Esophagus squamous epithelium (tissue), 5 donors: ENCODE data around the gene EYS. TPM values are rescaled to one million over a fixed set of nuclear protein-coding genes. Genes with fewer than 3 reads are reported as not detected.

Experiments used
- DNase-seq: peaks from one replicate; lab custom pipeline; 2025; lab: John Stamatoyannopoulos, UW
- H3K27ac ChIP-seq, 4 donors: fragments of 200-600 bp; sonication (generic); one replicate each; pipeline ENCODE4 v1.5.1; 2016 to 2019; ENCODE audit warnings: mild to moderate bottlenecking in 1 of 4
- H3K27me3 ChIP-seq, 4 donors: fragments of 200-600 bp; sonication (generic); 1 replicate in 3 of 4; 2 replicates in 1 of 4; pipeline versions ENCODE4 v1.5.1 to v1.6.0; 2017 to 2021; ENCODE audit warnings: antibody characterized with exemption in 1 of 4
- H3K36me3 ChIP-seq, 3 donors: fragments of 200-600 bp; sonication (generic); one replicate each; pipeline ENCODE4 v1.5.1; 2016 to 2019
- H3K4me1 ChIP-seq, 3 donors: fragments of 200-600 bp; sonication (generic); one replicate each; pipeline ENCODE4 v1.5.1; 2017 to 2019
- H3K4me3 ChIP-seq, 4 donors: fragments of 200-600 bp; sonication (generic); 1 replicate in 3 of 4; 2 replicates in 1 of 4; pipeline ENCODE4 v1.5.1; 2016 to 2019; ENCODE audit warnings: mild to moderate bottlenecking in 2 of 4, moderate library complexity in 1 of 4
- H3K9me3 ChIP-seq, 3 donors: fragments of 200-600 bp; sonication (generic); one replicate each; pipeline ENCODE4 v1.5.1; 2016 to 2019
- CTCF ChIP-seq, 6 experiments: fragments of 450-650 bp in 4 of 6; fragments of 200-600 bp in 2 of 6; sonication (generic) in 2 of 6; IDR thresholded peaks; one replicate each; pipeline ENCODE4 v1.5.1; 2016 to 2019; ENCODE audit warnings: antibody characterized with exemption in 6 of 6, mild to moderate bottlenecking in 4 of 6, moderate library complexity in 4 of 6
- POLR2A ChIP-seq, 4 donors: fragments of 450-650 bp; IDR thresholded peaks; one replicate each; pipeline ENCODE4 v1.6.1; 2017; ENCODE audit warnings: antibody characterized with exemption in 4 of 4, mild to moderate bottlenecking in 4 of 4, moderate library complexity in 3 of 4
- WGBS, 2 donors: methylation state at CpG; one replicate each; pipeline ENCODE4 v1.1.5; 2018; 5-methylcytosine and 5-hydroxymethylcytosine counted together
- intact Hi-C: fragments of 100-400 bp; cut with DNase I; formaldehyde crosslinking; loops from one replicate; pipeline ENCODE4 v1.15.0; 2022
- total RNA-seq, 4 donors: library from RNA; depleted of rRNA; stranded (reverse); fragments of >200 nt; gene quantifications; one replicate each; pipeline ENCODE4 v1.1.0, GENCODE V29; 2016
- donor health status: DM: yes; HTN: yes; CAD: no.

EYS gene
- total RNA-seq, 4 donors from 2014 or later: 0.87 TPM; not detected in 3

- TF ChIP-seq CTCF (IDR thresholded peaks at IDR 0.05) (no peak), POLR2A (IDR thresholded peaks at IDR 0.05) (no peak)
- Histone ChIP-seq H3K27me3 (no peaks in the 10 kb centered on the region), H3K27ac (no peak overlapping the region), H3K9me3 (no peaks in the 10 kb centered on the region), H3K36me3 (no peaks in the 10 kb centered on the region), H3K4me3 (no peak overlapping the region), H3K4me1 (no peaks in the 10 kb centered on the region)
- no peak for DNase-seq
- intact Hi-C loops: no loop called here
Measured at GRCh38 chr6:64104051-64104450, 1603.0 kb downstream of the EYS start.

GRCh38 chr6:64103480-64103879, 1603.5 kb downstream of the EYS start:
- Histone ChIP-seq H3K36me3 (no peaks in the 10 kb centered on the region), H3K9me3 (no peaks in the 10 kb centered on the region), H3K4me1 (no peaks in the 10 kb centered on the region), H3K4me3 (no peak overlapping the region), H3K27ac (no peak overlapping the region), H3K27me3 (no peaks in the 10 kb centered on the region)
- intact Hi-C loops: no loop called here
- TF ChIP-seq CTCF (IDR thresholded peaks at IDR 0.05) (no peak), POLR2A (IDR thresholded peaks at IDR 0.05) (no peak)
- 53 to 58% methylated on average over 1 of the region's 1 CpG for WGBS, 2 donors
- DNase-seq: no peak

GRCh38 chr6:64100702-64101303, 1606.2 kb downstream of the EYS start:
- 23 to 29% methylated on average over 2 of the region's 2 CpGs for WGBS, 2 donors
- intact Hi-C loops: no loop called here
- no peaks in the 10 kb centered on the region for H3K36me3 ChIP-seq
- H3K27me3 ChIP-seq: no peaks in the 10 kb centered on the region
- no peak overlapping the region for H3K4me3 ChIP-seq
- TF ChIP-seq POLR2A (IDR thresholded peaks at IDR 0.05) (no peak), CTCF (IDR thresholded peaks at IDR 0.05) (no peak)
- DNase-seq: no peak
- no peak overlapping the region for H3K27ac ChIP-seq
- H3K4me1 ChIP-seq: no peaks in the 10 kb centered on the region
- peaks cover 0 to 7% (median 0%) of the 10 kb centered on the region in 3 donors for H3K9me3 ChIP-seq

GRCh38 chr6:64090352-64090751, 1616.7 kb downstream of the EYS start:
- no peaks in the 10 kb centered on the region for H3K4me1 ChIP-seq
- no peak for DNase-seq
- no peaks in the 10 kb centered on the region for H3K27me3 ChIP-seq
- TF ChIP-seq POLR2A (IDR thresholded peaks at IDR 0.05): no peak
- TF ChIP-seq CTCF (IDR thresholded peaks at IDR 0.05): no peak
- no peak overlapping the region for H3K4me3 ChIP-seq
- no peaks in the 10 kb centered on the region for H3K9me3 ChIP-seq
- 42% methylated on average over 2 of the region's 2 CpGs for WGBS, 2 donors
- intact Hi-C loops: no loop called here
- H3K27ac ChIP-seq: no peak overlapping the region
- no peaks in the 10 kb centered on the region for H3K36me3 ChIP-seq

- Histone ChIP-seq H3K9me3 (no peaks in the 10 kb centered on the region), H3K36me3 (no peaks in the 10 kb centered on the region), H3K4me3 (no peak overlapping the region), H3K27me3 (no peaks in the 10 kb centered on the region), H3K4me1 (no peaks in the 10 kb centered on the region), H3K27ac (no peak overlapping the region)
- intact Hi-C loops: no loop called here
- DNase-seq: no peak
- 90 to 98% methylated on average over 12 to 13 of the region's 13 CpGs for WGBS, 2 donors
- TF ChIP-seq CTCF (IDR thresholded peaks at IDR 0.05): no peak
- TF ChIP-seq POLR2A (IDR thresholded peaks at IDR 0.05): no peak
Measured at GRCh38 chr6:64085126-64085525, 1621.9 kb downstream of the EYS start.
